Measurements from ENCODE around the gene BAIAP2L1.

The BAIAP2L1 gene

GRCh38 chr7:98257701-98258100, 143.2 kb downstream of the BAIAP2L1 start:
- DNase-seq = no peak

DNA sequence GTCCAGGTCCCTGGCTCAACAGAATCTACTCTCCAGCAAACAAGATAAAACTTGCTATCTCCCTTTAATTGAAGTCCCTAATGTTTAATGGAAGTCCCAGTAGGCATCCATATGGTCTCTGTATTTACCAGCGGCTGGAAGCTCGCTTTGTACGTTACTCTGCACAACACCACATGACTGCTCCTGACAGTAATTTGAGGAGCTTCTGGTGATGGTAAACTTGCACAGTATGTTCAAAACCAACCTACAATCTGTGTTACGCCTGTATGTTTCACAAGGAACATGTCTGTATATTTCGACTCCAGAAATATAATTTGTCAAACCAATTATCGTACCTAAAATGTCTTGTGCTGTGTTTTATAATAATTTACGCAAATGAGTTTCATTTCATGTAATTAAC, 144.5 kb downstream of the BAIAP2L1 start:
- no peak for DNase-seq

GRCh38 chr7:98254951-98255610, 145.8 kb downstream of the BAIAP2L1 start:
- no peak for DNase-seq

- no peak for DNase-seq
These were observed 146.4 kb downstream of the BAIAP2L1 start for GRCh38 chr7:98254516-98254915.

- DNase-seq = no peak
These were observed 148.3 kb downstream of the BAIAP2L1 start for GRCh38 chr7:98252425-98253054.

DNA sequence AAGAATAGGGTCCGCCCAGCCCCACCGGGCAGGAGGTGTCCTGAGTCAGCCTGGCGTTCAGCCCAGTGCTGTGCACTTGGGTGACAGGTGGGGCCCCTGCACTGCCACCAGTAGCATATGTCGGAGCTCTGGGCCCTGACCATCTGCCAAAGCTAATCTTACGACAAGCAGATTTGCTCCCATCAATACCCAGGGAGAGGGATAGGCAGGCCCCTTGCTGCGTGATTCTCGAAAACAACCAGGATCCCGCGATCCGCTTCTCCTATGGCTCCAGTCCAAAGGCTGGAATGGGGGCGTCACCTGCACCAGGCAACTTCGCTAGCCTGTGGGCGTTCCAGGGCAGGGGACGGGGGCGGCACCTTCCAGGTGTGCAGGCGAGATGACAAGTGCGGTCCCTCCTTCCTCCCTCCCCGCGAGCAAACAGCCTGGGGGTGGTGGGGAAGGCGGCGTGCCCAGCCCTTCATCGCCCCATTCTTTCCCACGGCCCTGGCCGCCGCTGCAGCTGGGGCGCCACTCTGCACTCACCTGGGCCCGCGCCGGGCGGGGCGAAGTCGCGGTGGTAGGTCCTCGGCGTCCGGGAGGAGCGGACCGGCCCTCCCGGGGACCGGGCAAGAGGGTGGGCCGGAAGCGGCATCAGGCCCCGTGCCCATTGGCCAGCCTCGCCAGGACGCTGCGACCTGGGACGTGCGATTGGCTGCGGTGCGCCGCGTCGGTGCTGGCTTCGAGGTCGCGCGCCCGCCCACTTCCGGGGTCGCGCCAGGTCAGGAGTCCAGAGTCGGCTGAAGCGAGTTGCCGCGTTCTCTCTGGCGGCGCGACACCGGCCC, 149.1 kb downstream of the BAIAP2L1 start, which contains the start of gene TECPR1:
Gene TECPR1, minus strand, starts transcription at position 632 of the 824 bp plus-strand sequence. CDS start 6,086 bp downstream, outside the sequence.
- DNase-seq = peak; percentile 91

GRCh38 chr7:98251231-98251600, 149.7 kb downstream of the BAIAP2L1 start:
- DNase-seq = no peak

- no peak for DNase-seq
These were observed 150.1 kb downstream of the BAIAP2L1 start for GRCh38 chr7:98250789-98251188.

DNA sequence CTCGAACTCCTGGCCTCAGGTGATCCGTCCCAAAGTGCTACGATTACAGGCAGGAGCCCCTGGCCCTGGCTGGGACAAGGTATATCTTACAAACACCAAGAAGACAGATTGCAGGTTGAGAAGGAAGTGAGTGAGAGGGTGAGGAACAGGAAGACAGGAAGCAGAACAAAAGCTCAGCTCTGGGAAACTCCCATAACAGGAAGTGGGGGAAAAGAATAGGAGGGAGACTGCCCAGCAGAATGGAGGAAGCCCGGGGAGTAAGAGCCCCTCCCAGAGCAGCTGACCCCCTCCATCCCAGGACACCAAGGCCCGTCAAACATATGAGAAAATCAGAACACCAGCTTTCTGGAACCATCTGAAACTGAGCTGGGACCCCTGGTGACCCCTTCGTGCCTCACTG, 151.8 kb downstream of the BAIAP2L1 start:
- no peak for DNase-seq

GRCh38 chr7:98248156-98248555, 152.7 kb downstream of the BAIAP2L1 start:
- no peak for DNase-seq

GRCh38 chr7:98244871-98245270, 156.0 kb downstream of the BAIAP2L1 start:
- no peak for DNase-seq

- DNase-seq = no peak
These were observed 158.0 kb downstream of the BAIAP2L1 start for GRCh38 chr7:98242934-98243333.

DNA sequence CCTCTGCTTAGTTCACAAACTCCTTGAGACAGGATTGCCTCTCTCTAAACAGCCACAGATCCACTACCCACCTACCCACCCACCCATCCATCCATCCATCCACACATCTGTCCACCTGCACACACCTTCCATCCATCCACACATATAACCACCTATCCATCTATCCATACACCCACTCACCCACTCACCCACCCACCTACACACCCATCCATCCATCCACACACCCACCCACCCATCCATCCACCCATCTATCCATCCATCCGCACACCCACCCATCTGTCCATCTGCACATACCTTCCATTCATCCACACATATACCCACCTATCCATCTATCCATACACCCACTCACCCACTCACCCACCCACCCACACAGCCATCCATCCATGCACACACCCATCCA, 158.5 kb downstream of the BAIAP2L1 start:
- DNase-seq = no peak

DNA sequence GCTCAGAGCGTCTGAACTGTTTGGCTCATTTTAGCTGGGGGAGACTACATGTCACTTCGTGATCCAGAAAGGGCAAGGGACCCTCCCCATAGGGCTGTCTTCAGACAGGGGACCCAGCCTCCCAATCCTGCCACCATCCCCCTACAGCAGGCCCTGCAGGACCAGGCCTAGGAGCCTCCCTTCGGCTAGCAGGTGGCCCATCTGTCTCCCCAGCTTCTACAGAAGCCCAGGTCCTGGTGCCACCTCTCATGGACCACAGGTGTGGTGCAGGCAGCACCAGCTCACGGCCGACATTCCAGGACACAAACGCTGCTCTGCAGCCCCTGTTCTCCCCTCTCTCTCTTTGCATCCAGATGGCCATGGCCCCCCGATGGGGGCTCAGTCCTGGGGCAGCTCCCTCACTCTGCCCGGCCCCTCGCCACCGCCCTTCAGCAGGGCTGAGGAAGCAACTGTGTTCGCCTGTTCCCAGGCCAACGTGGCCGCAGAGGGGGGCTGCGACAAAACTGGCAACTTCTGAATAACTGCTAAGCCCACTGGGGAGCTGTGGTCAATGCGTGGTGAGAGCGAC, 159.1 kb downstream of the BAIAP2L1 start:
- DNase-seq = no peak
